Chondrocyte (in vitro differentiated cells): Measurements from ENCODE around the gene BAX. TPM values are rescaled to one million over a fixed set of nuclear protein-coding genes. Genes with fewer than 3 reads are reported as not detected.

Experiments
- DNase-seq: peaks from one replicate; pipeline ENCODE4 v3.0.0; 2021; ENCODE audit warnings: mixed read lengths, low spot score
- H3K27ac Mint-ChIP-seq: one replicate; pipeline ENCODE4 v1.8.0; 2021; ENCODE audit warnings: mild to moderate bottlenecking, moderate library complexity, mixed read lengths; ENCODE audit not compliant: unreplicated experiment
- H3K27me3 Mint-ChIP-seq: 2 replicates; pipeline ENCODE4 v1.8.0; 2021; ENCODE audit warnings: low read depth, mixed read lengths
- H3K36me3 Mint-ChIP-seq: 2 replicates; pipeline ENCODE4 v1.8.0; 2021; ENCODE audit warnings: low read depth, mixed read lengths
- H3K4me1 Mint-ChIP-seq: 2 replicates; pipeline ENCODE4 v1.8.0; 2021; ENCODE audit warnings: low read depth, mild to moderate bottlenecking, mixed read lengths
- H3K4me3 Mint-ChIP-seq: one replicate; pipeline ENCODE4 v1.8.0; 2021; ENCODE audit warnings: mild to moderate bottlenecking, moderate library complexity, mixed read lengths; ENCODE audit not compliant: unreplicated experiment
- H3K9me3 Mint-ChIP-seq: 2 replicates; pipeline ENCODE4 v1.8.0; 2021; ENCODE audit warnings: low read depth, mixed read lengths
- total RNA-seq: library from RNA; stranded (reverse); gene quantifications from 3 replicates; pipeline ENCODE4 v1.2.1, GENCODE V29; 2021
- TF ChIP-seq, protein P1 (sequence below): fragments of 200-600 bp; sonication (generic); IDR thresholded peaks from 2 replicates; pipeline ENCODE4 v1.5.0; 2021; ENCODE audit warnings: antibody characterized with exemption, mild to moderate bottlenecking, moderate library complexity

BAX gene
- total RNA-seq, 1 donor from 2014 or later, result 161 TPM

DNA sequence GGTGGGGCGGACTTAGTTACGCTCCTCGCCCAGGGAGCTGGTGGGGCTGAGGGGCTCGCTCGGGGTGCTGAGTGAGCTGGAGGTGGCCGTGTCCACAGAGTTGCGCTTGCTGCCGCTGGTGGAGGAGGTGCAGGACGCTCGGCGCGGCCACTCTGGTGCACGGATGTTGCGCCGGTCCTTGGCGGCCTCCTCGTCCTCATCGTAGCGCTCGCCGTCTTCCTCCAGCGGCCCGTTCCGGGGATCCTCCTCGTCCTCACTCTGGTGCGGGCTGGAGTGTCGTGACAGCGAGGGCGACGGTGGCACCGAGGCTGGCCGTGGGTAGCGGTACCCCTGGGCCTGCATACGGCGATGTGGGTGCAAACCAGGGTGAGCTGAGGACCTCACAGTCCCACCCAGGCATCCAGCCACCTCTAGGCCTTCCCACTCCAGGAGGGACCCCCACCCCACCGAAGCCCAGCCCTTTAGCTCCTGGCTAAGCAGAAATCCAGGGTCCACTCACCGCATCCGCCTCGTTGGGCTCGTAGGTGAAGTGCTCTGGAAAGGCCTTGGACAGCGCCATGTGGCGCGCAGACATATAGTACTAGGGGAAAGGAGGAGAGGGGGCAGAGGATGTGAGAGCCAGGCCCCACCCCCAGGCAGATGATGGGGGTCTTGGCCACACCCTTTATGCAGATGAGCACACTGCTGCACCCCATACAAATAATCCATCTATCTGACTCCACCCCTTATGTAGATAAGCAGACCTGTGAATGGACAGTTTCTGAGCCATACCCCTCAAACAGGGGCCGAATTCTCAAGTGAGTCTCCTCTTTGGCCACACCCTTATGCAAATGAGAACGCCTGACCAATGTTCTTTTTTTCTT is 14.8 kb downstream of the BAX start:
- TF ChIP-seq, protein P1, sequence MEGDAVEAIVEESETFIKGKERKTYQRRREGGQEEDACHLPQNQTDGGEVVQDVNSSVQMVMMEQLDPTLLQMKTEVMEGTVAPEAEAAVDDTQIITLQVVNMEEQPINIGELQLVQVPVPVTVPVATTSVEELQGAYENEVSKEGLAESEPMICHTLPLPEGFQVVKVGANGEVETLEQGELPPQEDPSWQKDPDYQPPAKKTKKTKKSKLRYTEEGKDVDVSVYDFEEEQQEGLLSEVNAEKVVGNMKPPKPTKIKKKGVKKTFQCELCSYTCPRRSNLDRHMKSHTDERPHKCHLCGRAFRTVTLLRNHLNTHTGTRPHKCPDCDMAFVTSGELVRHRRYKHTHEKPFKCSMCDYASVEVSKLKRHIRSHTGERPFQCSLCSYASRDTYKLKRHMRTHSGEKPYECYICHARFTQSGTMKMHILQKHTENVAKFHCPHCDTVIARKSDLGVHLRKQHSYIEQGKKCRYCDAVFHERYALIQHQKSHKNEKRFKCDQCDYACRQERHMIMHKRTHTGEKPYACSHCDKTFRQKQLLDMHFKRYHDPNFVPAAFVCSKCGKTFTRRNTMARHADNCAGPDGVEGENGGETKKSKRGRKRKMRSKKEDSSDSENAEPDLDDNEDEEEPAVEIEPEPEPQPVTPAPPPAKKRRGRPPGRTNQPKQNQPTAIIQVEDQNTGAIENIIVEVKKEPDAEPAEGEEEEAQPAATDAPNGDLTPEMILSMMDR, result no peak
- Mint-ChIP-seq H3K36me3 (peaks cover 20% of the 10 kb centered on the region), H3K4me3 (no peak overlapping the region), H3K9me3 (no peaks in the 10 kb centered on the region), H3K27ac (no peak overlapping the region), H3K4me1 (peaks cover 32% of the 10 kb centered on the region), H3K27me3 (no peaks in the 10 kb centered on the region)
- no peak for DNase-seq

DNA sequence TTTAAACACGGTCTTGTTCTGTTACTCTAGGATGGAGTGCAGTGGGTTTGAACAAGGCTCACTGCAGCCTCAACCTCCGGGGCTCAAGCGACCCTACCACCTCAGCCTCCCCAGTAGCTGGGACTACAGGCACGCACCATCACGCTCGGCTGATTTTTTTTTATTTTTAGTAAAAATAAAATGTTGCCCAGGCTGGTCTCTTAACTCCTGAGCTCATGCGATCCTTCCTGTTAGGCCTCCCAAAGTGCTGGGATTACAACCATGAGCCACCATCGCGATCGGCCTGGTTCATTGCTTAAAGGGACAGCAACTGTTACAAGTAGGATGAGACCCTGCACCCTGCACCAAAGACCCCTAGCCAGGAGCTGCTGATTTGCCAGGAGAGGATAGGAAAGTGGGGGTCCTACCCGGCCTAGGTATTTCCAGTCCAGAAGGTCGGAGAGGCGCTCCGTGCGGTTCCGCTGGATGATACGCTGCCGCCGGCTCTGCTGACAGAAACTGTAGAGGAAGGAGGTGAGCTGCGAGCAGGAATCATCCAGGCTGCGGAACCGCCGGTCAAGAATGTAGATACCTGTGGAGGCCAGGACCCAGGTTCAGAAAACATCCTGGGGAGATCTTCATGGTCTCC is 15.6 kb downstream of the BAX start:
- H3K36me3 Mint-ChIP-seq, result peaks cover 20% of the 10 kb centered on the region

DNA sequence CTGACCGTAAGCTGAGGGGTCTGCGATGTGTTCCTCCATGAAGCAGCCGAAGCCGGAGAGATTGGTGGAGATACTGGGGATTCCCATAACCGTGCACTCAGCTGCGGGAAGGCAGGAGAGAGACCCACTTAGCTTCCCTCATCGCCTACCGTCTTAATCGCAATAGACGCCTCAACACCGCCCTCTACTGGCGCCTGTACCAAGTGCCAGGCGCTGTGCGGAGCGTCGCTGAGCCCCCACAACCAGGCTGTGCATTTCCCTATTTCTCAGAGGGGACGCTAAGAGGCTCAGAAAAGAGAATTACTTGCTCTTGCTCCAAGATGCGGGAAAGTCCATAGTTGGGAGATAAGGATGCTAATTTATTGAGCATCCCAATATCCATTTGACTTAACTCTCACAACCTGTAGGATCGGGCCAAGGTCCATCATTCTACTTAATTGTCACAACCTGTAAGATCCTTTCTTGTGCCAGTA is 16.3 kb downstream of the BAX start:
- DNase-seq, result no peak
- H3K27ac Mint-ChIP-seq, result no peak overlapping the region
- no peaks in the 10 kb centered on the region for H3K9me3 Mint-ChIP-seq

More for the DNA sequence above, 15.6 kb downstream of the BAX start:
- H3K4me3 Mint-ChIP-seq, result no peak overlapping the region
- DNase-seq, result no peak
- H3K27me3 Mint-ChIP-seq, result no peaks in the 10 kb centered on the region
- peaks cover 26% of the 10 kb centered on the region for H3K4me1 Mint-ChIP-seq
- H3K27ac Mint-ChIP-seq, result no peak overlapping the region
- H3K9me3 Mint-ChIP-seq, result no peaks in the 10 kb centered on the region
- TF ChIP-seq, protein P1, result no peak

DNA sequence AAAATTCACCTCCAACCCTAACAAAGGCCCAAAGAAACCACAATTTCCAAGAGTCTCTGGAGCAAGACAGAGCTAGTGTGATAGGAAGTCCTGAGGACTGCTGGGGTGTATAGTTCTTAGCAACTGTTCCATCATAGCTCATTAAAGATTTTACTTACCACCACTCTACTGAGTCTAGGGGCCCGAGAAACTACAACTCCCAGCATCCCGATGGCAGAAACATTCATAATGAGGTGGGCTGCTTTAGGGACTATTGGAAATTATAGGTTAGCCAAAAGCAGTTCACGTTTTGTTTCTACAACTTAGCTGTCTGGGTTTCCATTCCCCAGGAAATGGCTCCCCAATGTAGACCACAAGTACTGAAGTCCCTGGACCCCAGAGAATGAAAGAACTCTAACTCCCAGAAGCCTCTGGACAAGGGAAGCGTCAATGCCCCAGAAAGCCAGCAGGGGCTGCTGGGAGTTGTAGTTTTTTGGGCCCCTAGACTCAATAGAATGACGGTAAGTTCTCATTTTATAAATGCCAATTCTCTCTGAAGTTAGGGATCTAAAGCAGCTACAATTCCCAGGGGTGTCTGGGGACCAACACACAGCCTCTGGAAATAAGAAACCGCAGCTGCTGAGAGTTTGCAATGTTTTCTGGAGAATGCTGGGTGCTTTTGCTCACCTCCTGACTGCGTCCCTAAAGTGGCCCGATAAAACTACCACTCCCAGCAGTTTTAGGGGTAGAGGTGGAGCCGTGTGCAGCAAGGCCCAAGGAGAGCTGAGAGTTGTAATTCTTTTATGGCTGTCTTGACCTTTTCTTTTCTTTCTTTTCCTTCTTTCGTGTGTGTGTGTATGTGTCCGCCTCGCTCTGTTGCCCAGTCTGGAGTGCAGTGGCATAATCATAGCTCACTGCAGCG is 21.5 kb downstream of the BAX start:
- no peak overlapping the region for H3K4me3 Mint-ChIP-seq
- no peak for DNase-seq
- H3K4me1 Mint-ChIP-seq, result peaks cover 21% of the 10 kb centered on the region
- H3K36me3 Mint-ChIP-seq, result peaks cover 17% of the 10 kb centered on the region
- H3K27ac Mint-ChIP-seq, result no peak overlapping the region
- no peaks in the 10 kb centered on the region for H3K9me3 Mint-ChIP-seq
- TF ChIP-seq, protein P1, result peak; percentile 27
- H3K27me3 Mint-ChIP-seq, result no peaks in the 10 kb centered on the region

More for the DNA sequence above, 16.3 kb downstream of the BAX start:
- H3K27me3 Mint-ChIP-seq, result no peaks in the 10 kb centered on the region
- peaks cover 24% of the 10 kb centered on the region for H3K4me1 Mint-ChIP-seq
- H3K4me3 Mint-ChIP-seq, result no peak overlapping the region
- TF ChIP-seq, protein P1, result peak; percentile 94
- peaks cover 18% of the 10 kb centered on the region for H3K36me3 Mint-ChIP-seq

DNA sequence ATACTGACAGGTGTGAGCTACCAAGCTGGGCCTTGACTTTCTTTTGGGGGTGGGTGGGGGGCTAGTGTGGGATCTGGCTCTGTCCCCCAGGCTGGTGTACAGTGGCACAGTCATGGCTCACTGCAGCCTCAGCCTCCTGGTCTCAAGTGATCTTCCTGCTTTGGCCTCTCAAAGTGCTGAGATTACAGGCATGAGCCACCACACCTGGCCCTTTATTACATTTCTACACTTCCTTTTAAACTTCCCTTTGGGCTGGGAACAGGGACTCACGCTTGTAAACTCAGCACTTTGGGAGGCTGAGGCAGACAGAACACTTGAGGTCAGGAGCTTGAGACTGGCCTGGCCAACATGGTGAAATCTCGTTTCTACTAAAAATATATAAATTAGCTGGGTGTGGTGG is 22.4 kb downstream of the BAX start:
- Mint-ChIP-seq H3K27ac (no peak overlapping the region), H3K4me3 (no peak overlapping the region), H3K27me3 (no peaks in the 10 kb centered on the region), H3K36me3 (peaks cover 20% of the 10 kb centered on the region), H3K4me1 (peaks cover 21% of the 10 kb centered on the region), H3K9me3 (no peaks in the 10 kb centered on the region)
- no peak for DNase-seq
- TF ChIP-seq, protein P1, result no peak
